Measurements from ENCODE around the gene TASOR2. TPM values are rescaled to one million over a fixed set of nuclear protein-coding genes. Genes with fewer than 3 reads are reported as not detected.

TASOR2 gene
- total and polyA plus RNA-seq, 2 of the 4 experiments (the other 2 are of a cell fraction), result 19.4 to 53.6 TPM

GRCh38 chr10:5663692-5664427 is 20.8 kb upstream of the TASOR2 start:
- Histone ChIP-seq H2BK5ac (ENCODE audit: low read depth, low read length, poor library complexity, severe bottlenecking) (no peak overlapping the region), H2BK15ac (ENCODE audit: low read depth, low read length) (no peak overlapping the region), H3K4me3 (ENCODE audit: insufficient read depth, low read depth, low read length) (no peak overlapping the region), H3K36me3 (ENCODE audit: control insufficient read depth, insufficient read depth, low read length) (no peaks in the 10 kb centered on the region), H3K9ac (ENCODE audit: low read depth, low read length) (no peak overlapping the region), H4K91ac (ENCODE audit: insufficient read depth, low read depth, low read length) (no peak overlapping the region), H3K4ac (ENCODE audit: low read depth, low read length) (no peak overlapping the region), H4K20me1 (ENCODE audit: insufficient read depth, low read length) (peaks cover 4% of the 10 kb centered on the region; the same call in 1 of the 2 replicates), H2AK5ac (ENCODE audit: low read depth, low read length) (no peak overlapping the region), H3K56ac (ENCODE audit: extremely low read depth, insufficient read depth, low read length) (no peak overlapping the region), H3K4me1 (ENCODE audit: control insufficient read depth, insufficient read depth, low read length) (peaks cover 8% of the 10 kb centered on the region), H3K23ac (ENCODE audit: low read depth, low read length) (no peak overlapping the region), H2AK9ac (replicated peaks; ENCODE audit: low read depth, low read length, poor library complexity) (no peak overlapping the region), H3K18ac (ENCODE audit: low read depth, low read length) (no peak overlapping the region), H2BK20ac (ENCODE audit: low read depth, low read length) (no peak overlapping the region), H3K79me1 (ENCODE audit: low read depth in 1 of 2, low read length in 2 of 2) (peaks cover 4 to 27% of the 10 kb centered on the region in 2 experiments), H2AFZ (replicated peaks; ENCODE audit: low read length, poor library complexity) (no peak overlapping the region), H4K8ac (ENCODE audit: low read depth in 2 of 2, low read length in 2 of 2) (no peak overlapping the region), H3K27ac (ENCODE audit: insufficient read depth, low read length) (no peak overlapping the region), H3K27me3 (ENCODE audit: control insufficient read depth, insufficient read depth, low read length) (0 out of 2 replicates have a peak, but pooled peaks cover 2% of the 10 kb centered on the region), H3K9me1 (ENCODE audit: insufficient read depth, low read length) (peaks cover 19% of the 10 kb centered on the region), H2BK120ac (ENCODE audit: low read depth, low read length) (no peak overlapping the region), H3K14ac (replicated peaks; ENCODE audit: low read depth, low read length) (no peak overlapping the region), H3K4me2 (ENCODE audit: low read depth, low read length) (no peak overlapping the region), H4K5ac (ENCODE audit: low read depth, low read length) (no peak overlapping the region), H3K9me3 (ENCODE audit: control insufficient read depth, insufficient read depth, low read length) (no peaks in the 10 kb centered on the region)
- WGBS, 2 experiments (ENCODE audit: extremely low coverage in 2 of 2, insufficient read length in 1 of 2), result 43% methylated on average over 2 of the region's 12 CpGs; no CpG with 5 or more reads in 1 of the 2 experiments
- TF ChIP-seq CEBPB (IDR thresholded peaks at IDR 0.05; ENCODE audit: low read depth, low read length) (no peak), MAFK (IDR thresholded peaks at IDR 0.05; ENCODE audit: low read depth, low read length) (no peak), RAD21 (IDR thresholded peaks at IDR 0.05; ENCODE audit: low read length) (no peak), SMC3 (IDR thresholded peaks at IDR 0.05; ENCODE audit: low read depth, low read length) (no peak), MXI1 (IDR thresholded peaks at IDR 0.05; ENCODE audit: borderline replicate concordance, low read depth, low read length) (no peak), ELK1 (IDR thresholded peaks at IDR 0.05; ENCODE audit: borderline replicate concordance, low read depth, low read length) (no peak), MAZ (IDR thresholded peaks at IDR 0.05; ENCODE audit: borderline replicate concordance, low read depth, low read length) (no peak), USF2 (IDR thresholded peaks at IDR 0.05; ENCODE audit: low read depth, low read length) (no peak), RCOR1 (IDR thresholded peaks at IDR 0.05; ENCODE audit: insufficient replicate concordance, low read length) (no peak)
- no TSS peak for BruUV-seq (replicated peaks)
- ATAC-seq (ENCODE audit: low read depth) (no peak), DNase-seq (no peak)
- ChIA-PET CTCF (no interaction called here), POLR2A (ENCODE audit: unreplicated experiment) (interaction anchor here (0.6 kb wide), 1 partner anchor 20 kb away, joined by 6 read pairs; no protein-coding TSS in a partner anchor)
- dilution Hi-C loops (cut with HindIII; ENCODE audit: low sequenced_read_pairs, unreplicated experiment) (no loop called here), intact Hi-C loops (cut with micrococcal nuclease) (no loop called here), in situ Hi-C loops (cut with MboI; ENCODE audit: low sequenced_read_pairs) (no loop called here)
